HepG2 (cell line): ENCODE results near the gene PRSS50. TPM values are rescaled to one million over a fixed set of nuclear protein-coding genes. Genes with fewer than 3 reads are reported as not detected.

Source experiments
- ATAC-seq: fragments of 200-7000 bp; cut with Tn5 transposase; 3 replicates; pipeline ENCODE4 v1.9.1; 2020; ENCODE audit warnings: mild to moderate bottlenecking, moderate library complexity
- BruUV-seq: library from RNA; stranded (reverse); fragments of 400-500 nt; replicated peaks from 2 replicates; lab custom pipeline; 2021; lab: Mats Ljungman, UMichigan
- CTCF ChIA-PET: fragments of 300-600 bp; formaldehyde crosslinking; extraction: SDS; loops from one replicate; lab custom pipeline; 2021; ENCODE audit warnings: low total read pairs, inconsistent platforms, low intra/inter-chr PET ratio; lab: Yijun Ruan, JAX
- POLR2A ChIA-PET: fragments of 350-600 bp; sonication (Branson Sonifier 250); formaldehyde crosslinking; loops from one replicate; lab custom pipeline; 2020; ENCODE audit warnings: antibody characterized with exemption, inconsistent platforms; lab: Yijun Ruan, JAX
- DNase-seq: peaks from one replicate; pipeline ENCODE4 v3.0.0-alpha.2; 2015; ENCODE audit warnings: low spot score
- FAIRE-seq: peaks from 3 replicates; lab custom pipeline; 2011; peaks lifted over from hg19 to GRCh38; lab: Jason Lieb, UNC
- H2AFZ ChIP-seq: one replicate; pipeline ENCODE4 v1.6.1; 2011; ENCODE audit warnings: low read length, inconsistent platforms
- H3K27ac ChIP-seq: fragments of 300-600 bp; 3 replicates; pipeline ENCODE4 v1.8.0; 2011; ENCODE audit warnings: mixed run types, mild to moderate bottlenecking, mixed read lengths, low read length, inconsistent platforms; ENCODE audit not compliant: insufficient read depth; ENCODE audit errors: extremely low read length
- H3K27me3 ChIP-seq, 2 experiments: fragments of 200-600 bp in 1 of 2; 2 replicates in 1 of 2; 3 replicates in 1 of 2; pipeline versions ENCODE4 v1.6.0 to v1.8.0; 2011; ENCODE audit warnings: low read length in 2 of 2, mild to moderate bottlenecking in 2 of 2, moderate library complexity in 2 of 2, inconsistent platforms in 1 of 2; ENCODE audit not compliant: insufficient read depth in 2 of 2, control insufficient read depth in 1 of 2
- H3K36me3 ChIP-seq, 2 experiments: fragments of 200-600 bp in 1 of 2; replicated peaks in 1 of 2; 2 replicates in 1 of 2; 3 replicates in 1 of 2; pipeline versions ENCODE4 v1.5.1 to v1.8.0; 2011; ENCODE audit warnings: low read length in 2 of 2, inconsistent platforms in 1 of 2; ENCODE audit not compliant: insufficient read depth in 2 of 2, control insufficient read depth in 1 of 2
- H3K4me1 ChIP-seq: 2 replicates; pipeline ENCODE4 v1.5.1; 2012; ENCODE audit warnings: low read length, inconsistent platforms; ENCODE audit not compliant: insufficient read depth
- H3K4me2 ChIP-seq: 2 replicates; pipeline ENCODE4 v1.6.0; 2011; ENCODE audit warnings: low read depth, low read length, inconsistent platforms
- H3K4me3 ChIP-seq, 3 experiments: fragments of 200-600 bp in 1 of 3; sonication (generic), shearing (Covaris generic) in 1 of 3; replicated peaks in 1 of 3; 2 replicates each; pipeline ENCODE4 v1.5.1; 2011 to 2016; ENCODE audit warnings: low read length in 3 of 3, inconsistent platforms in 2 of 3, low read depth in 2 of 3, mild to moderate bottlenecking in 2 of 3, control low read depth in 1 of 3, mixed read lengths in 1 of 3; ENCODE audit not compliant: insufficient read depth in 1 of 3
- H3K79me2 ChIP-seq: one replicate; pipeline ENCODE4 v1.6.1; 2011; ENCODE audit warnings: low read length, inconsistent platforms; ENCODE audit not compliant: insufficient read depth
- H3K9ac ChIP-seq: 2 replicates; pipeline ENCODE4 v1.6.0; 2011; ENCODE audit warnings: mild to moderate bottlenecking, low read depth, low read length, inconsistent platforms; ENCODE audit not compliant: insufficient read depth
- H3K9me3 ChIP-seq: 2 replicates; pipeline ENCODE4 v1.5.1; 2012; ENCODE audit warnings: mild to moderate bottlenecking, low read length
- H4K20me1 ChIP-seq: 2 replicates; pipeline ENCODE4 v1.6.0; 2011; ENCODE audit warnings: inconsistent platforms, mild to moderate bottlenecking, low read length, moderate library complexity; ENCODE audit not compliant: insufficient read depth
- AKAP8 ChIP-seq: sonication (generic); formaldehyde crosslinking; IDR thresholded peaks from 2 replicates; pipeline ENCODE4 v1.5.1; 2020; ENCODE audit warnings: mild to moderate bottlenecking, missing genetic modification reagents
- HIVEP1 ChIP-seq: sonication (generic); formaldehyde crosslinking; IDR thresholded peaks from 2 replicates; pipeline ENCODE4 v1.4.0; 2020; ENCODE audit warnings: mild to moderate bottlenecking, missing genetic modification reagents
- IKZF5 ChIP-seq: IDR thresholded peaks from 2 replicates; pipeline ENCODE4 v1.6.1; 2018; ENCODE audit warnings: missing genetic modification reagents, mild to moderate bottlenecking, missing compliant biosample characterization
- ZNF609 ChIP-seq: sonication (generic); formaldehyde crosslinking; IDR thresholded peaks from 2 replicates; pipeline ENCODE4 v1.4.0; 2020; ENCODE audit warnings: mild to moderate bottlenecking, missing genetic modification reagents, borderline replicate concordance
- WGBS: methylation state at CpG from one replicate; pipeline ENCODE4 v1.1.6; 2017; ENCODE audit warnings: low lambda C conversion rate; 5-methylcytosine and 5-hydroxymethylcytosine counted together
- in situ Hi-C: cut with HindIII; loops from 2 replicates; pipeline ENCODE4 v1.10.0; 2017; ENCODE audit warnings: low pct_unique_long_range_greater_than_20kb; ENCODE audit not compliant: extremely low pct_ligation_motif_present
- intact Hi-C: fragments of 100-400 bp; cut with micrococcal nuclease; formaldehyde crosslinking; loops from one replicate; pipeline ENCODE4 v1.10.0; 2022; ENCODE audit not compliant: unreplicated experiment
- polyA plus RNA-seq, 8 experiments: library from polyadenylated mRNA; depleted of rRNA in 3 of 8; stranded (reverse) in 7 of 8; unstranded in 1 of 8; fragments of >200 nt; fragmentation: Illumina TruSeq in 4 of 8; extraction: Trizol in 4 of 8; gene quantifications; 2 replicates each; pipeline versions ENCODE4 v1.2.1 to v1.2.3, GENCODE V29; 2011 to 2016; ENCODE audit warnings: low read depth in 4 of 8, missing spikeins in 1 of 8, mixed read lengths in 1 of 8; ENCODE audit not compliant: insufficient read depth in 1 of 8
- total RNA-seq, 5 experiments: library from RNA; depleted of rRNA; stranded (reverse); fragments of >200 nt; fragmentation: Illumina TruSeq; extraction: Trizol; gene quantifications; 2 replicates each; pipeline ENCODE4 v1.2.3, GENCODE V29; 2016; ENCODE audit warnings: low read depth in 1 of 5
- TF ChIP-seq, protein P1 (sequence below): sonication (generic); formaldehyde crosslinking; IDR thresholded peaks from 2 replicates; pipeline ENCODE4 v1.8.0; 2022; ENCODE audit warnings: missing genetic modification reagents, low read depth, mild to moderate bottlenecking, borderline replicate concordance
- TF ChIP-seq, protein P2 (sequence below): sonication (generic); formaldehyde crosslinking; IDR thresholded peaks from 2 replicates; pipeline ENCODE4 v1.9.0; 2021; ENCODE audit warnings: missing genetic modification reagents, borderline replicate concordance

Gene PRSS50
- total and polyA plus RNA-seq, 2 of the 13 experiments (the other 11 are each of a cell fraction or from before 2014, with no cell fraction given), result not detected

DNA sequence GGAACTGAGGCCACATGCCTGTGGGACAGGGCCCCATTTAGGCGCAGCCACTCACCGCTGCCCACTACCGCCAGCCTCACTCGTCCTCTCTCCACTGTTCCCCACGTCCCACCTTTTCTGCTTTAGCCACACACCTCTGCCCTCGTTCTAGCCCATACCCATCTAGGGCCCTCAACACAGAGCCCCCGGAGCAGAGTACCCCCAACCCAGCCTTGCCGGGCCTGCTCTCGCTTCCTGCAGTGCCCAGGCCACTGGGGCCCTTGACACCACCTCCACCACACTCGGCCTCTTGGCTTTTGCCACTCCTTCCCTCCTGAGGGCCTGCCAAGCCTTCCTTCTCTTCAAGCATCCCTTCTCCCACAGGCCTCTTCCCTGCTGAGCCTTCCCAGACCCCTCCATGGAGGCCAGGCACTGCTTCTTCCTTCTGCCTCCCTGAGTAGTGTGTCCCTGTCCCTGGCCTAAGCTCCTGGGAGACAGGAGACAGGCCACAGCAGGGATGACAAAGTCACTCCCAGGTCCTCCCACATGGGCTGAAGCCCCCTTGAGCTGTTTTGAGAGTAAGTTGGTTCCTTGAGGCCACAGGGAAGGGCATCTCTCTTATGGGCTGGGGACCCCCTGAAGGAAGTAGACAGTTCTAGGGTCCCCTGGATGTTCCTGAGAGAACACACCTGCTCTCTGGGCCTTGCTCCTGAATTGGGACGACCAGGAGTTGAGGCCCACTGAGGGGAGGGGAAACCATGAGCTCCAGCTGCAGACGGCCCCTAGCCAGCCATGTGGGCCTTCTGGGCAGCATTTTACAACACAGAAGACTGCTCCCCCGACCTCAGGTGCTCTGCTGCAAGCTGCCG is 4.4 kb downstream of the PRSS50 start (continued):
- no peak for TF ChIP-seq IKZF5 (CRISPR knock-in tag)

GRCh38 chr3:46712191-46713049 is 5.2 kb downstream of the PRSS50 start:
- no peak for ATAC-seq
- Histone ChIP-seq H3K4me3 (no peak overlapping the region), H3K9me3 (no peaks in the 10 kb centered on the region), H3K36me3 (no peaks in the 10 kb centered on the region), H3K9ac (no peak overlapping the region), H2AFZ (no peak overlapping the region), H3K27ac (no peak overlapping the region), H3K79me2 (no peaks in the 10 kb centered on the region), H3K4me1 (peaks cover 11% of the 10 kb centered on the region), H3K4me2 (no peak overlapping the region), H4K20me1 (no peaks in the 10 kb centered on the region), H3K27me3 (peaks cover 1 to 15% of the 10 kb centered on the region in 2 experiments; a peak in 3 of 5 replicates)
- no TSS peak for BruUV-seq
- CTCF ChIA-PET, result no interaction called here
- intact Hi-C loops (no loop called here), in situ Hi-C loops (loop anchor here (5.0 kb wide), 1 partner anchor 195 kb away; no protein-coding TSS in a partner anchor)
- POLR2A ChIA-PET, result no interaction called here
- TF ChIP-seq ZNF609 (CRISPR knock-in tag) (no peak), HIVEP1 (CRISPR knock-in tag) (no peak), AKAP8 (CRISPR knock-in tag) (no peak)
- TF ChIP-seq, protein P1, sequence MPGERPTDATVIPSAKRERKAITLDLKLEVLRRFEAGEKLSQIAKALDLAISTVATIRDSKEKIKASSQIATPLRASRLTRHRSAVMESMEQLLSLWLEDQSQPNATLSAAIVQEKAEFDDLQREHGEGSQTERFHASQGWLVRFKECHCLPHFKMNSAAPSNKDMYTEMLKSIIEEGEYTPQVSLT (CRISPR knock-in tag), result no peak
- TF ChIP-seq, protein P2, sequence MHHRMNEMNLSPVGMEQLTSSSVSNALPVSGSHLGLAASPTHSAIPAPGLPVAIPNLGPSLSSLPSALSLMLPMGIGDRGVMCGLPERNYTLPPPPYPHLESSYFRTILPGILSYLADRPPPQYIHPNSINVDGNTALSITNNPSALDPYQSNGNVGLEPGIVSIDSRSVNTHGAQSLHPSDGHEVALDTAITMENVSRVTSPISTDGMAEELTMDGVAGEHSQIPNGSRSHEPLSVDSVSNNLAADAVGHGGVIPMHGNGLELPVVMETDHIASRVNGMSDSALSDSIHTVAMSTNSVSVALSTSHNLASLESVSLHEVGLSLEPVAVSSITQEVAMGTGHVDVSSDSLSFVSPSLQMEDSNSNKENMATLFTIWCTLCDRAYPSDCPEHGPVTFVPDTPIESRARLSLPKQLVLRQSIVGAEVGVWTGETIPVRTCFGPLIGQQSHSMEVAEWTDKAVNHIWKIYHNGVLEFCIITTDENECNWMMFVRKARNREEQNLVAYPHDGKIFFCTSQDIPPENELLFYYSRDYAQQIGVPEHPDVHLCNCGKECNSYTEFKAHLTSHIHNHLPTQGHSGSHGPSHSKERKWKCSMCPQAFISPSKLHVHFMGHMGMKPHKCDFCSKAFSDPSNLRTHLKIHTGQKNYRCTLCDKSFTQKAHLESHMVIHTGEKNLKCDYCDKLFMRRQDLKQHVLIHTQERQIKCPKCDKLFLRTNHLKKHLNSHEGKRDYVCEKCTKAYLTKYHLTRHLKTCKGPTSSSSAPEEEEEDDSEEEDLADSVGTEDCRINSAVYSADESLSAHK (CRISPR knock-in tag), result no peak
- no peak for DNase-seq
- WGBS, result 69% methylated on average over 8 of the region's 13 CpGs
- no peak for FAIRE-seq
